Astrocyte (in vitro differentiated cells and primary cell): ENCODE results near the gene ANO4.

Experiments used
- EZH2 ChIP-seq: IDR thresholded peaks from 2 replicates; pipeline ENCODE4 v1.6.1; 2012; ENCODE audit warnings: mild to moderate bottlenecking, low read length, inconsistent platforms; ENCODE audit not compliant: insufficient read depth
- TF ChIP-seq, protein P1 (sequence below): IDR thresholded peaks from 2 replicates; pipeline ENCODE4 v1.5.1; 2011; ENCODE audit warnings: low read depth, mild to moderate bottlenecking, inconsistent platforms, low read length, moderate library complexity; ENCODE audit not compliant: insufficient read depth

DNA sequence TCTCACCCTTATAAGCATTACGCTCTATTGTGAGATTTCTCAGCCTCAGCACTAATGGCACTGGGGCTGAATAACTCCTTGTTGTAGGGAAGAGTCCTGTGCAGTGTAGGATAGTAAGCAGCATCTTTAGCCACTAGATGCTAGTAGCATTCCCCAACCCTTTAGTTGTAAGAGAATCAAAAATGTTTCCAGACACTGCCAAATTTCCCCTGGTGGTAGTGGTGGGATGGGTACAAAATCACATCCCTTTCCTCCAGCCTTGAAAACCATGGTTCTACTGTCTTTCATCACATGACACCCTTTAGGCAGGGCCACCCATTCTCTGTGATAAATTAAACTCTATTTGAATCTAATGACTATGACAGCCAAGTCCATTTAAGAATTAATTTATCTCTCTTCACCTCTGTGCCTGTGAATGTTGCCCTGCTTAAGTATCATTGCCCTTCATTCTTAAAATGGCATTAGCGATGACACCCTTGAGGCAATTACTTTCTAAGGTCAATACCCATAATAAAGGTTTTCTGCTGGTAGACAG lies 199.4 kb downstream of the ANO4 start:
- TF ChIP-seq EZH2 = no peak
- TF ChIP-seq, protein P1, sequence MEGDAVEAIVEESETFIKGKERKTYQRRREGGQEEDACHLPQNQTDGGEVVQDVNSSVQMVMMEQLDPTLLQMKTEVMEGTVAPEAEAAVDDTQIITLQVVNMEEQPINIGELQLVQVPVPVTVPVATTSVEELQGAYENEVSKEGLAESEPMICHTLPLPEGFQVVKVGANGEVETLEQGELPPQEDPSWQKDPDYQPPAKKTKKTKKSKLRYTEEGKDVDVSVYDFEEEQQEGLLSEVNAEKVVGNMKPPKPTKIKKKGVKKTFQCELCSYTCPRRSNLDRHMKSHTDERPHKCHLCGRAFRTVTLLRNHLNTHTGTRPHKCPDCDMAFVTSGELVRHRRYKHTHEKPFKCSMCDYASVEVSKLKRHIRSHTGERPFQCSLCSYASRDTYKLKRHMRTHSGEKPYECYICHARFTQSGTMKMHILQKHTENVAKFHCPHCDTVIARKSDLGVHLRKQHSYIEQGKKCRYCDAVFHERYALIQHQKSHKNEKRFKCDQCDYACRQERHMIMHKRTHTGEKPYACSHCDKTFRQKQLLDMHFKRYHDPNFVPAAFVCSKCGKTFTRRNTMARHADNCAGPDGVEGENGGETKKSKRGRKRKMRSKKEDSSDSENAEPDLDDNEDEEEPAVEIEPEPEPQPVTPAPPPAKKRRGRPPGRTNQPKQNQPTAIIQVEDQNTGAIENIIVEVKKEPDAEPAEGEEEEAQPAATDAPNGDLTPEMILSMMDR = no peak
